Hematopoietic multipotent progenitor cell treated with erythropoietin and hydrocortisone succinate and interleukin-3 and kit ligand, for 15 days (in vitro differentiated cells): Measurements from ENCODE around the gene ZFHX2.

Source experiments
- DNase-seq: peaks from one replicate; pipeline ENCODE4 v3.0.0-alpha.2; 2015; ENCODE audit warnings: low spot score

ZFHX2 gene

DNA sequence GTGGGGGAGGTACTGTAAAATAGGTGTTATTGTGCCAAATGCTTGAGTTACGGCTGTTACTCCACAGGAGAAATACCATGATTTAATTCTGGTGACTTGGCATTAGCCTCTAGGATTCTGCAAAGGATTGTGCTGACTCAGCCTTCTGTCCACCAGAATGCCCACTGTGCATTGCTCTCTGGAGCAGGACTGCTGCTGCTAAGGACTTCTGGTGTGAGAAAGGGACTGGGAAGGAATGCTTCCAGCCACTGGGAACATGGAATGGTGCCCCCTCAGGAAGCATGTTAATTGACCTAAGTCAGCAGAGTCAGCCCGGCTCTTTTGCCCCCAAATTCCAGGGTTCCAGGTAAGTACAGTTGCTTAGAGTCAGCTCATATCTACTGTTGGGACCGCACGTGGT is 32.9 kb downstream of the ZFHX2 start:
- DNase-seq: no peak

DNA sequence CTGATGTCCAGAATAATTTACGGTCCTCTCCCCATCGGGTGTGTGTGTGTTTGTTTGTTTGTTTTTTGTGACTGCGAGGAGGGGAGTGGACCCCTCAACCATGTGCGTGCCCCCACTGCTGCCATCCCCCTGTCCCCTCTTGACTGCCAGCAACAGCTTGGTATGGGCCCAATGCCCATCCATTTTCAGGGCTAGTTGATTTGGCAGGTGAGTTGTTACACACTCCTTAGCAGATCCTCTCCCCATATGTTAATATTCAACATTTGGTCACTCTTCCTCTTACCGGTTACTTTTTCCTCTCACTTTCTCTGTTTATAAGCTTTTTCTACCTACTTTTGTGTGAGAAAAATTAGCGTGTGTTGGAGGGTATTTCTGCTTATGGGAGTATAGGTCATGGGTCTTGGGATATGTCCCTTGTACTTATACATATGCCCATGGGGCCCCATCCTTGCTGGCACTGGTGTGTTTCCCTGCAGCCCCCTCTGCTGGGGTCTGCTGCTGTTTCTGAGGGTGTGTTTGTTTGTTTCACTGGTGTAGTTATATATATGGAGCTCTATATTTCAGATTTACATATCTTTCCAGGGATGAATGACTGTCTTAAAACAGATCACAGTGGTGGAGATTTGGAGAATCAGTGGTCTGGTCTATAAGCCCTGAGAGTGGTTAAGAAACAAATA is 33.8 kb downstream of the ZFHX2 start:
- no peak for DNase-seq

DNA sequence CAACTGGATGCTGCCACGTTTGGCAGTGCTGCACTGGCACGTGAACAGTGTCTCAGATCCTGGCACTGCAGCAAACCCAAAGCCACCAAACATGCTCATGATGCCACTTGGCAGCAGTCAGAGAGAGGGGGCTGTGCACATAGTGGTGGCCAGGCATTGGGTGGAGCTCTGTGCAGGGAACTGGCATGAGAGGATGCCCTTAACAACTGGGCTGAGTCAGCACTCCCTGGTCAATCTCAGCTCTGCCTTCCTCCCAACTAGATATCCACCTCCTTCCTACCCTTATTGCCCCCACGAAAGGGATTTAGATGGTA is 37.0 kb downstream of the ZFHX2 start:
- DNase-seq: no peak

DNA sequence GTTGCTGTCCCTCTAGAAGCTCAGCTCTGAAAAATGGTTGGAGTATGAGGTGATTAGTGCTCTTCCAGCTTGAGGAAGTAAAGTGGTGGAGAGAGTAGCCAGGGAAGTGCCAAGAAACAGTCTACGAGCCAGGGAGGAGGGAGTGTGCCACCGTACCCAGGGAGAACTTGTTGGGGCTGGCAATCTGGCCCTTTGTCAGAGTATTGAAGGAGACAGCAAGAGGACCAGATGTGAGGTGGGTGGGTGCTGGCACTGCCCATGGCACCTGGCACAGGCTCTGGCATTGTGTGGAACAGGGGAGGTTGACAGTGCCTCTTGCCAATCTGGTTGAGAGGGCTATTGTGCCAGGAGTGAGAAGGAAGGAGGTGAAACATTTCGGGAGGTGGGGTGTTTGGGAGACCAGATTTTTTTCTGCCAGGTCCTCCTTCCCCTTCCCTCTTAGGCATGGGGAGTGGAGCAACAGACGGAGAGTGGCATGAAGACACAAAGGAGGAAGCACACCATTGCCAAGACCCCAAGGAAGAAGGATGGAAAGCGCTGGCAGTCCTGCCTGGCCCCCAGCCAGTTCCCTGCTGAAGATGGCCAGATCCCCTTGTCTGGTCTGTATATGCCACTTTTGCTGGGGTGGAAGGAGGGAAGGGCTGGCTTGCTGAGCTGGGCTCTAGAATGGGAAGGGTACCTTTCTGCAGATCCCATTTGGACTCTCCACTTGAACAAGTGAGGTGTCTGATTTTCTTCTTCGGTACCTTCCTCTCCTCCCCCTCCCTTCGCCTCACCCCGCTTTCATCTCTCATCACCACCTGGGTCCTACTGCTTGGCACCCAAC is 37.5 kb downstream of the ZFHX2 start:
- no peak for DNase-seq

DNA sequence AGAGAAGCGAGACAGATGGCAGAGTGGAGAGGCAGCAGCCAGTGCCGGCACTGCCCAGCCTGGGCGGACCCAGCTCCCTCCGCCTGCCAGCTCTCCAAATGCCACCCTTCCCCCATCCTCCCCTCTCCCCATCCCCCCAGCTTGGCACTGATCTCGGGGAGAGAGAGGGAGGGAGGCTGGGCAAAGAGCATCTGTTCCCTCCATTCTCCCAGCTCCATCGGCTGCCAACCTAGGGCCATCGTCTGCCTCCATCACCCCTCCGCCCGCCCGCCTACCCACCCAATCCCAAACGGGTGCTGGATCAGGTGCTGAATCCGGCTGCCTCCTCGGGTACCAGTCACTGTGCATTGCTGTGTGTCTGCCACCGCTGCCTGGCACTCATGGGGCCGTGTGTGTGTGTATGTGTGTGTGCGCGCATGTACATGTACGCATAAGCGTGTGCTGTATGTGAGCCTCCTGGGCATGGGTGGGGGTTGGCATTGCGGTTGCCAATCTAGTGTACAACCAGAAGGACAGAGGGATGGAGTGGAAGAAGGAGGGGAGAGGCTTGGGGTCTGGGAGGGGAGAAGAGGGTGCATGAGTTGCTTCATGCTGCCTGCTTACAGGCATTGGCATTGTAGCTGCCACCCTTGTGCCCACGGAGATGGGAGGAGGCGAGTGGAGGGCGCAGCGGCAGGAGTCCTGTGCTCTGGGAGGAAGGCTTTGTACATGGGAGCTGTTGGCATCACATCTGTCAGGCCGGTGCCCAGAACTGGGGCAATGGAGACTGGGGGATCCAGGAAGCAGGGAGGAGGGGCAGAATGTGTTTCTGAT is 38.4 kb downstream of the ZFHX2 start:
- DNase-seq: no peak

DNA sequence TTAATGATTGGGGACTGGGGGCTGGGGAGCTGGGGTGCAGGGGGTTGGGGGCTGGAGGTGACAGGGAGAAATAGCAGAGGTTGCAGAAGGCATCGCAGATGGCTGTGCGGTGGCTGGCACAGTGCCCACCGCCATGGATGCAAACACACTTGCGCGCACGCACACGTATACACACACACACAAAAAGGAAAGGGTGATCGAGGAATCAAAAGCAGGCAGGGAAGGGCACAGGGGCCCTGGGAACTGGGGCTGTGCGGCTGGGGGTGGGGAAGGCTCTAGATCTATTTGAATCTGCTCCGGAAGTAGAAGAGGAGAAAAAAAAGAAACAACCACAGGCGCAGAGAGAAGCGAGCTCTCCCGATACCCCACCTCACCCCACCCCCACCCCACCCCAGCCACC is 39.4 kb downstream of the ZFHX2 start:
- DNase-seq: no peak

DNA sequence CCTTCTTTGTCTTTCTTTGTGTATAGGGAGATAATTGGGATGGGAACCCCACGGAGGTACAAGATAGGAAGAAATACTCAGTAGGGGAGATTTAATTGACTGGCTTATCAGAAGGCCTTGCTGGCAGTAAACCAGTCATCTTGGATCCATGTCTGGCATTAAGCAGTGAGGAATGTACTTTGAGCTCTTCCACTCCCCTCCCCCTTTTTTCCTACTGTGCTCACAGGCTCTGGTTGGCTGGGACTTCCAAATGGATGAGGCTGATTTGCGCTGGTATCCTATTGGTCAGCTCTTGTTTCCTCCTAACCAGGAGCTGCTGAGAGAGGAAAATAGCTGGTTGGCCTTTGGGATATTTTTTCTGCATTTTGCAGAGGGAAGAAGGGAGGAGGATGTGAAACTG is 57.3 kb downstream of the ZFHX2 start:
- no peak for DNase-seq

DNA sequence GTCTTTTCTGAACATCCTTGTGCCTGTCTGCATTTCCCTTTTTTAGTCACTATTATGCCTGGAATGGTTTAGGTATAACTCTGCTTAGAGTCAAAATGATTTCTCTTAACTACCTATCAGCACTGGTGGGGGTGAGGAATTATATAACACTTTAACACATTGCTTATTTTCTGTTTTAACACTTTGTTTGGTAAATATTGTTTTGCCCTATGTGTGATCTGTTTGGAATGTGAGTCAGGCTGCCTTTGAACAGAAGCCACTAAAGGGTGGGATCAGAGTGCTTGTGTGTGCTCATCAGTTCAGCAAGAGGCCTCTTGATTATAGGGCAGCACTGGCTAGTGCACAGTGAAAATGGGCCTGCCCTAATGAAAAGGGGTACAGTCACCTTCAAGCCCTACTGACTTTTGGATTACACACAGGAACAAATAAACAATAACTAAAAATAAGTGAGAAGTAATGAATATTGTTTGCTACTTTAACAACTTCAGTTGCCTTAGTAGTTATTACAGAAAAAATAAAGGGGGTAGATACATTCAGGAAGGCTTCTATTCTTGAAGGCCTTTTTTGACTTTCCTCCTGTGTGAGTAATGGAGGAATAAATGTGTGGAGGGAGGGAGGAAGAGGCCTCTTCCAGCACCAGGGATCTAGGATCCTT is 58.8 kb downstream of the ZFHX2 start:
- no peak for DNase-seq

DNA sequence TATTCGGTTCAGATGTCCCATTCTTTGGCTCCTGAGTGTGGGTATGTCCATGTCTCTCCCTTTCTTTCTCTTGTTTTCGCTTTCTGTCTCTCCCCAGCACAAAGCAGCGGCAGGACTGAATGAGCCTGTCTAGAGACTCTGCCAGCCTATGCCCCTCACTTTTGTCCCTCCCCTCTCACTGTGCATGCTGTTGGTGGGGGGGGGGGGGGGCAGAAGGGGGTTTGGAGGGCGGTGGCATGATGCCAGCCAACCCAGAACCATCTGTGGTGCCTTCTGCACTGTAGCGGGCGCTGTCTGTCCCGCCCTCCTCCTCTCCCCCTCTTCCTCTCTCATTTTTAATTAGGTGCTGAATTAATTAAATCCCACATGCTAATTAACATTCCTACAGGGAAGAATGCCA is 64.3 kb downstream of the ZFHX2 start:
- no peak for DNase-seq

DNA sequence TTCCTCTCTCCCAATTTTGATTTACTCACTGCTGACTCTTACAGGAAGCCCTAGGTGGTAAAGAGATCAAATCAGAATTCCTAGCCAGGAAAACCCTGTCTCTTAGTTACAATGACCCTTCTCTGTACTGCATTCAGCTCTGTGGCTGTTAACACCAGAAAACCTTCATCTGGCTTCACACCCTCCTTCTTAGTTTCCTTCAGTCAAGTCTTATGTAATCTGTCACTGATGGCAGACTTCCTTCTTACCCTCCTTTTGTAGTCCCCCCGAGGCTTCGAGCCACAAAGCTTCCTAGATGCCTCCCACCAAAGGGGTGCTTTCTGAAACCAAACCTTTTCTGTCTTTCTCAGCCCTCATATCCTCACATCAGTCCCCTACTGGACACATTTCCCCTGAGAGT is 65.5 kb downstream of the ZFHX2 start:
- DNase-seq: no peak

DNA sequence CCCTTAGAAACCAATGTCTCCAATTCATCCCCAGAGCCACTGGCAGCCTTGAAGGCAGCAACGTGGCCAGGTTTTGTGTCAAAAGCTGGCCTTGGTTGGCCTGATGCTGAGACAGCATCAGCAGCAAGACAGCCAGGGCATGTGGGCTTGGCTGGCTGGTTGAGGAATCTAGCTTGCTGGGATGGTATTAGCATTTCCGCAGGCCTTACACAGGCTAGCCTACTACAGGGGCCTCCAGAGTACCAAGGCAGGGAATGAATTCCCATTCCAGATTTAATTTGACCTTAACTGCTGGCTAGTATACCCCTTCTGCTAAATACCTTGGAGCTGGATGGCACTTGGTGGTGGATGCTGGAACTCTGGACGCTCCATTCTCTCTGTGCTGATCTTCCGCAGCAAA is 66.2 kb downstream of the ZFHX2 start:
- no peak for DNase-seq

DNA sequence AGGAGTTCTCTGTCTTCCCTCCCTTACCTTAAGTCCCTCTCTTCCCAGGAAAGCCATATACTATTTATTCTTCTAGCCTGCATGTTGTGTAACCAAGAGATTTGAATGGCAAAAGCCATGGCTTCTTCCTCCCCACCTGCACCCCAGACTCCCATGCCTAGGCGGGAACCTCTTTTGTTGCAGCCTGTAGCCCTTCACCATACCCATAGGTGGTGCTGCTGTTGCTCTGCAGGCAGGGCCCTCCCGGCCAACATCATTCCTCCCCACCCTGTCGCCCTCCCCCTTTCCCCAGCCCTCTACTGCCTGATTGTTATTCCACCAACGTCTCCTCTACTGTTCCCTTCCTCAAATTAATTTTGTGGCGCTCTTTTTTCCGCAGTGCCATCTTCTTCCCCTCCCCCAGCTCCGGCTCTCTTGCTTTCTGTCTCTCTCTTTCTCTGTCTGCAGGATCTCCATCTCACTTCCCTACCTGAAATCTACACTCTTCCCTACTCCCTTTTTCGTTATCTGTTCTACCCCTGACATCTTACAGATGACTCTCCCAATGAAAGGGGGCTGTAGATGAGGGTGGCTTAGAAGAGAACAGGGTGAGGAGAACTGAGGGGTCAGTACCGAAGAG is 68.2 kb downstream of the ZFHX2 start:
- DNase-seq: no peak

DNA sequence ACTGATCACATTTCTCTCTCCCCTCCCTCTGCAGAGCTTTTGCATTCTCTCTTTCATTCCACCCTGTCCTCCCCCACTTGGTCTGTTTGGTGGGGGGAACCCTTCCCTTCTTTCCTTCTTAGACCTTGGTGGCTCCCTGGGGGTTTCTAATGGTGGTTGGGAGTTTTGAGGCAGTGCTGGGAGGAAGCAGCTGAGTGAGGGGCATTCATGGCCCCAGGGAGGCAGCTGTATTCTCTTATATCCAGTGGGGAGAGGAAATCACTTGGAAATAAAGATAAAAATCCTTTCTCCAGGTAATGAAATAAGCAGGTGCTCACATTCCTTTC is 68.8 kb downstream of the ZFHX2 start:
- no peak for DNase-seq

DNA sequence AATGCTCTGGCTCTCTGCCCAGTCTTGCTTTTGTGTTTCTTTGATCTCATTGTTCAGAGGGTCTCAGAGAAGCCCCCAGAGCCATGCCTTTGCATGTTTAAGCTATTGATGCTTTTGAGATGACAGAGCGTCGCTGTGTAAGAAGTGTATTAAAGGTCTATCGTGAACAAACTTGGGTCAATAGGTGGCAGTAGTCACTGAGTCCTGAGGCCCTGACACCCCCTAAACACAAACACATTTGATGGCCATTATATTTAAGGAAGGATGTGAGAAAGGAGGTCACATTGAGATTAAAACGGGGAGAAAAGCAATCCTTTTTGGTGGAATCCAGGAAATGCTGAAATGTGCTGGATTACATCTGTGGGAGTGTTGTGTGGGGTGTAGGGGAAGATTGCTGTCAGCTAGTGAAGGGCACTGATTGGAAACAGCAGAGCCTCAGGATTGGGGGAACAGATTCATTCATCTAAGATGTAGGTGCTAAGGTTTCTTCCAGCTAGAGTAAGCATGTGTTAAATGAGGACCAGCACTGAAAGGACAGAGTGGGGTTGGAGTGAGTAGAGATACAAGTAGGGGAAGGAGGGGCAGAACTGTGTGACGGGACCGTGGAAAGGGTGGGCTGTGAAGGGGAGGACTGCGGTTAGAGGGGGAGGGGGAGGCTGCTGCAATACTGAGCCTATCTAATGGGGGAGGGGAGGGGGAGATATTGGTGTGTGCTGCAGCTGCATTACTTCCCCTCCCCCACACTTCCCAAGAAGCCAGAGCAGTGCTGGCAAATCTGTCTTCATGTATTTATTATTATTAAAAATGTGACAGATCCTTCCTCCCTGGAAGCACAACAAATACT is 69.4 kb downstream of the ZFHX2 start:
- no peak for DNase-seq

DNA sequence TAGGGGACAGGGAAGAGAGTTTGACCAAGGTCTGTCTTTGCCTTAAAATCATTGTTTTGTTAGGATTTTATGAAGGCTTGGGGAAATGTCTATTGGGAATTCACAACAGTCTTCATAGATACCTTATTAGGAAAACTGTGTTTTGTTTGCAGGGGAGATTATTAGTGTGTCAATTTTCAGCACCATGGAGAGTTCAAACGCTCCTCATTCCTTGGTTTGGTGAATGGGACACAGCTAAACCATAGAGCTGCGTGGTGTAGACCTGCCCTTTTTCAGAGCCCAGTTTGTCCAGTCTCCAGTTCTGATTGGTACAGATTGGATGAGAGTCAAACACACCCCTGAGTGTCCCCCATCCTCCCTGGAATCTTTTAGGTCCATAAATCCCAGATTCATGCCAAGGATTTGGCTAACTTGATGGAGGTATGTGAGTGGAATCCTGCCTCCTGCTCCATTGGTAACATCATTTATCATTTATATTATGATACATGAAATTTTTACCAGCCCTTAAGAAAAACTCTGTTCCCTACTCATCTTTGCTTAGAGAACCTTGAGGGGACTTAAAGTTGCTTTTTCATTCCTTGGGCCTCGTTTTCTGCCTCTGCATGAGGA is 70.1 kb downstream of the ZFHX2 start:
- DNase-seq: peak; percentile 8

DNA sequence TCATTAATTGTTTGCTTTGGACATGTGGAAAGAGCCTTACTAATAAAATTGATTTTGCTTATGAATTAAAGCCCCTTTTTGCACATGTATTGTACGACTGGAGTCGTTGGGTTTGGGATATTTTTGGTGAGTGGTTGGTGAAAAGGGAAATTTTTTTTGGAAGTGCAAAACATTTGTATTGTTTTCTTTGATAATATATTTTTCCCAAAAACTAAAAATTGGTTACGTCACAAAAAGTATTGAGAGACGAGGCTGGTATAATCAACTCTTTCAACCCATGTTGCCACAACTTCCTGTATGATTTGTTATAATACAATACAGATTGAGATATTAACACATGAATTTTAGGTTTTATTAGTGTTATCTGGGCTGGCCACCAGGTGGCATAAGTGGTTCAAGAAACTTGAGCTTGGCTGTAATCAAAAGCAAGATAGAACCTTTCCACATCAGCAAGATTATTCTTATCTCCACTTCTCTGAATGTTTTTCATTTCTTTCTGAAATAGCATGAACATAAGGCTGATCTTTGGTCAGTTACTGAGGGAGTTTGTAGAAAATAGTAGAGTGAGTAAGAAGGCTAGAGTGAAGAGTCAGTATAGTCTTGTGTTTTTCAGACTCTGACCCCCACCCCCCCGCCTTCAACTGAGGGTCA is 73.3 kb downstream of the ZFHX2 start:
- peak; percentile 71 for DNase-seq

DNA sequence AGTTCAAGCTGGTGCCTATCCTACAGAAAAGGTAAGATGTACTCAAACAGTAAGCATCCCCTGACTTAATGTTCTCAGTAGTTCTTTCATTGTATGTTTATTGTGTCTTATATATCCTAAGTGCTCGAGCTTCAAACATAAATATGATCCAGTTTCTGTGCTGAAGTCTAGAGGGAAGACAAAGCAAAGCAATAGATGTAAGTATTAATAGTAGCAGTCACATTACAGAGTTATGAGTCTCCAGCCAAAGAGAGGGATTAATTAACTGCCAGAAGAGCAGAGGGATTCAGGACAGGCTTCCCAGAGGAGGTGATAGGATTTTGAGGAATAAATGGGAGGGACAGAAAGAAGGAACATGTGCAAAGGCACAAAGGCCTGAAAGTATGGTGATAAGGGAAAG is 80.6 kb downstream of the ZFHX2 start:
- no peak for DNase-seq
